HEK293 (cell line): ENCODE data around the gene TP73.

Experiments used
- CTCF ChIA-PET: fragments of 350-600 bp; formaldehyde crosslinking; extraction: SDS; loops from one replicate; lab custom pipeline; 2021; ENCODE audit warnings: antibody characterized with exemption; lab: Yijun Ruan, JAX
- POLR2A ChIA-PET: fragments of 300-600 bp; formaldehyde crosslinking; extraction: SDS; loops from one replicate; lab custom pipeline; 2020; ENCODE audit warnings: antibody characterized with exemption, inconsistent platforms; lab: Yijun Ruan, JAX
- H3K27ac ChIP-seq: fragments of 200-500 bp; sonication (Bioruptor generic); 2 replicates; pipeline ENCODE4 v1.5.1; 2014; ENCODE audit warnings: low read depth, low read length, control low read depth, inconsistent platforms; ENCODE audit errors: extremely low read depth
- H3K36me3 ChIP-seq, 2 experiments: fragments of 200-500 bp in 1 of 2; sonication (Bioruptor generic) in 1 of 2; 1 replicate in 1 of 2; 2 replicates in 1 of 2; pipeline ENCODE4 v1.5.1; 2014 to 2017; ENCODE audit warnings: inconsistent platforms in 2 of 2, low read length in 2 of 2; ENCODE audit not compliant: control insufficient read depth in 2 of 2, insufficient read depth in 1 of 2
- H3K4me1 ChIP-seq: fragments of 200-500 bp; sonication (Bioruptor generic); 2 replicates; pipeline ENCODE4 v1.5.1; 2014; ENCODE audit warnings: mild to moderate bottlenecking, low read length, inconsistent platforms; ENCODE audit not compliant: control insufficient read depth, insufficient read depth
- H3K4me3 ChIP-seq: 2 replicates; pipeline ENCODE4 v1.5.1; 2011; ENCODE audit warnings: low read depth, mild to moderate bottlenecking, control low read depth, low read length, moderate library complexity
- H3K9me3 ChIP-seq: fragments of 200-500 bp; sonication (Bioruptor generic); 2 replicates; pipeline ENCODE4 v1.5.1; 2014; ENCODE audit warnings: low read depth, low read length, inconsistent platforms; ENCODE audit not compliant: control insufficient read depth, insufficient read depth
- IKZF3 ChIP-seq: fragments of 450-650 bp; IDR thresholded peaks from 2 replicates; pipeline ENCODE4 v1.5.0; 2018; ENCODE audit warnings: missing biosample characterization, mild to moderate bottlenecking, missing genetic modification characterization, moderate library complexity
- ZBTB26 ChIP-seq: fragments of 450-650 bp; formaldehyde crosslinking; optimal IDR thresholded peaks from 2 replicates; pipeline ENCODE3; 2016; ENCODE audit warnings: missing biosample characterization, mild to moderate bottlenecking, missing genetic modification characterization
- ZFP69B ChIP-seq: fragments of 450-650 bp; formaldehyde crosslinking; IDR thresholded peaks from 2 replicates; pipeline ENCODE4 v1.5.1; 2016; ENCODE audit warnings: missing biosample characterization, missing genetic modification characterization
- ZNF148 ChIP-seq: fragments of 450-650 bp; formaldehyde crosslinking; IDR thresholded peaks from 2 replicates; pipeline ENCODE4 v1.5.0; 2017; ENCODE audit warnings: missing biosample characterization, missing genetic modification characterization, borderline replicate concordance
- ZNF175 ChIP-seq: fragments of 450-650 bp; formaldehyde crosslinking; IDR thresholded peaks from 2 replicates; pipeline ENCODE4 v1.5.1; 2016; ENCODE audit warnings: missing biosample characterization, missing genetic modification characterization
- ZNF18 ChIP-seq: fragments of 450-650 bp; formaldehyde crosslinking; IDR thresholded peaks from 2 replicates; pipeline ENCODE4 v1.5.1; 2016; ENCODE audit warnings: missing biosample characterization, missing genetic modification characterization
- ZNF211 ChIP-seq: fragments of 450-650 bp; formaldehyde crosslinking; IDR thresholded peaks from 2 replicates; pipeline ENCODE4 v1.5.1; 2016; ENCODE audit warnings: low read depth, missing biosample characterization, missing genetic modification characterization
- ZNF266 ChIP-seq: fragments of 450-650 bp; formaldehyde crosslinking; IDR thresholded peaks from 2 replicates; pipeline ENCODE4 v1.5.1; 2016; ENCODE audit warnings: missing biosample characterization, missing genetic modification characterization, low read depth
- ZNF292 ChIP-seq: fragments of 450-650 bp; formaldehyde crosslinking; IDR thresholded peaks from 2 replicates; pipeline ENCODE4 v1.5.1; 2016; ENCODE audit warnings: low read depth, missing biosample characterization, missing genetic modification characterization, borderline replicate concordance
- ZNF350 ChIP-seq: fragments of 450-650 bp; formaldehyde crosslinking; IDR thresholded peaks from 2 replicates; pipeline ENCODE4 v1.5.0; 2017; ENCODE audit warnings: missing biosample characterization, mild to moderate bottlenecking, missing genetic modification characterization
- ZNF426 ChIP-seq: fragments of 450-650 bp; formaldehyde crosslinking; IDR thresholded peaks from 2 replicates; pipeline ENCODE4 v1.5.1; 2017; ENCODE audit warnings: missing biosample characterization, missing genetic modification characterization, mild to moderate bottlenecking, inconsistent platforms, moderate library complexity
- ZNF501 ChIP-seq: fragments of 450-650 bp; formaldehyde crosslinking; IDR thresholded peaks from 2 replicates; pipeline ENCODE4 v1.5.1; 2016; ENCODE audit warnings: missing biosample characterization, missing genetic modification characterization
- ZNF530 ChIP-seq: fragments of 450-650 bp; formaldehyde crosslinking; IDR thresholded peaks from 2 replicates; pipeline ENCODE4 v1.5.1; 2016; ENCODE audit warnings: low read depth, missing biosample characterization, missing genetic modification characterization
- ZNF549 ChIP-seq: fragments of 450-650 bp; IDR thresholded peaks from 2 replicates; pipeline ENCODE4 v1.5.1; 2018; ENCODE audit warnings: missing biosample characterization, missing genetic modification characterization, mild to moderate bottlenecking, inconsistent platforms, moderate library complexity
- ZNF561 ChIP-seq: fragments of 450-650 bp; IDR thresholded peaks from 2 replicates; pipeline ENCODE4 v1.5.1; 2018; ENCODE audit warnings: missing biosample characterization, missing genetic modification characterization, borderline replicate concordance
- ZNF623 ChIP-seq: fragments of 450-650 bp; formaldehyde crosslinking; IDR thresholded peaks from 2 replicates; pipeline ENCODE4 v1.5.1; 2016; ENCODE audit warnings: missing biosample characterization, missing genetic modification characterization
- ZNF629 ChIP-seq: fragments of 450-650 bp; formaldehyde crosslinking; IDR thresholded peaks from 2 replicates; pipeline ENCODE4 v1.5.1; 2017; ENCODE audit warnings: missing biosample characterization, missing genetic modification characterization
- ZNF707 ChIP-seq: fragments of 450-650 bp; formaldehyde crosslinking; IDR thresholded peaks from 2 replicates; pipeline ENCODE4 v1.5.1; 2016; ENCODE audit warnings: missing biosample characterization, missing genetic modification characterization
- ZNF76 ChIP-seq: fragments of 450-650 bp; formaldehyde crosslinking; IDR thresholded peaks from 2 replicates; pipeline ENCODE4; 2016; ENCODE audit warnings: low read depth, missing biosample characterization, missing genetic modification characterization, borderline replicate concordance
- ZNF830 ChIP-seq: fragments of 450-650 bp; IDR thresholded peaks from 2 replicates; pipeline ENCODE4 v1.5.0; 2018; ENCODE audit warnings: missing biosample characterization, missing genetic modification characterization, low read depth, mild to moderate bottlenecking, moderate library complexity
- ZSCAN16 ChIP-seq: fragments of 450-650 bp; formaldehyde crosslinking; IDR thresholded peaks from 2 replicates; pipeline ENCODE4 v1.5.1; 2016; ENCODE audit warnings: missing biosample characterization, missing genetic modification characterization
- TF ChIP-seq, protein P1 (sequence below): fragments of 450-650 bp; formaldehyde crosslinking; IDR thresholded peaks from 2 replicates; pipeline ENCODE4 v1.5.1; 2016; ENCODE audit warnings: missing biosample characterization, missing genetic modification characterization
- TF ChIP-seq, protein P2 (sequence below): fragments of 450-650 bp; formaldehyde crosslinking; IDR thresholded peaks from 2 replicates; pipeline ENCODE4 v1.5.1; 2016; ENCODE audit warnings: missing biosample characterization, missing genetic modification characterization
- TF ChIP-seq, protein P3 (sequence below): fragments of 450-650 bp; formaldehyde crosslinking; conservative IDR thresholded peaks from 2 replicates; pipeline ENCODE4 v1.5.1; 2016; ENCODE audit warnings: low read depth, missing biosample characterization, missing genetic modification characterization

TP73 gene

DNA sequence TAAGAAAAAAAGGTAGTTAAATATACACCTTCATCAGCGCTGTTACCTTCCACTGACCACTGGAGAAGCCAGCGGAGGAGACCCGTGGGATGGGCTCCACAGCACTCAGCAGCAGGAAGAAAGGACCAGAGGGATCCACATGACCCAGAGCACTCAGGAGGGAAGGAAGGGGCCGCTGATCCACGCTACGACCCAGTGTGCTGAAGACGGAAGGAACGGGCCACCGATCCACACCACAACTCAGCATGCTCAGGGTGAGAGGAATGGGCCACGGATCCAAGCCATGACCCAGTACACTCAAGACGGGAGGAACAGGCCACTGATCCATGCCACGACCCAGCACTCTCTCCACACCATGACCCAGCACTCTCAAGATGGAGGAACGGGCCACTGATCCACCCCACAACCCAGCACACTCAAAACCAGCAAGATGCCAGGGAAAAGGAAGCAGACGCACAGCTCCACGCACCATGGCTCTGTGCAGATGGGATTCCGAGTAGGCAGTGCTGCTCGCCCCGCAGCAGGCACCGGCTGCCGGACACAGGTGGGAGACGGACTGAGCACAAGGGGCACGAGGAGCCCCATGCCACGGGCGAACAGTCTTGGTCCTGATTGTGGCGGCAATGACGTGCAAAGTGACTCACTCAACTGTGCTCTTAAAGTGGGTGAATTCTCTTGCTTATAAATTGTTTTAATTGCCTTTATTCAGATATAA lies 11.1 kb upstream of the TP73 start:
- CTCF ChIA-PET: interaction anchor here (0.6 to 1.5 kb wide), 2 partner anchors 134 to 150 kb away, joined by 3 read pairs; no protein-coding TSS in a partner anchor
- H3K4me1 ChIP-seq: no peaks in the 10 kb centered on the region
- no peak overlapping the region for H3K4me3 ChIP-seq
- POLR2A ChIA-PET: no interaction called here
- H3K36me3 ChIP-seq: peaks cover 4 to 93% of the 10 kb centered on the region in 2 experiments; a peak in 2 of 3 replicates
- H3K9me3 ChIP-seq: no peaks in the 10 kb centered on the region
- H3K27ac ChIP-seq: no peak overlapping the region
- TF ChIP-seq ZNF629 (tag by site-specific recombination): no peak
- no peak for TF ChIP-seq ZSCAN16
- no peak for TF ChIP-seq ZNF561 (tag by site-specific recombination)
- TF ChIP-seq, protein P1, sequence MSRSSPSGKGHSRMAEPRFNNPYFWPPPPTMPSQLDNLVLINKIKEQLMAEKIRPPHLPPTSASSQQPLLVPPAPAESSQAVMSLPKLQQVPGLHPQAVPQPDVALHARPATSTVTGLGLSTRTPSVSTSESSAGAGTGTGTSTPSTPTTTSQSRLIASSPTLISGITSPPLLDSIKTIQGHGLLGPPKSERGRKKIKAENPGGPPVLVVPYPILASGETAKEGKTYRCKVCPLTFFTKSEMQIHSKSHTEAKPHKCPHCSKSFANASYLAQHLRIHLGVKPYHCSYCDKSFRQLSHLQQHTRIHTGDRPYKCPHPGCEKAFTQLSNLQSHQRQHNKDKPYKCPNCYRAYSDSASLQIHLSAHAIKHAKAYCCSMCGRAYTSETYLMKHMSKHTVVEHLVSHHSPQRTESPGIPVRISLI (tag by site-specific recombination): no peak
- TF ChIP-seq ZNF501: no peak
- no peak for TF ChIP-seq ZNF350 (tag by site-specific recombination)
- no peak for TF ChIP-seq ZNF830
- no peak for TF ChIP-seq ZNF76
- no peak for TF ChIP-seq ZNF148 (tag by site-specific recombination)
- TF ChIP-seq ZNF211 (tag by site-specific recombination): no peak
- TF ChIP-seq ZNF292 (tag by site-specific recombination): no peak
- TF ChIP-seq ZNF175 (tag by site-specific recombination): no peak
- TF ChIP-seq ZNF426 (tag by site-specific recombination): no peak
- no peak for TF ChIP-seq ZNF623
- TF ChIP-seq, protein P2, sequence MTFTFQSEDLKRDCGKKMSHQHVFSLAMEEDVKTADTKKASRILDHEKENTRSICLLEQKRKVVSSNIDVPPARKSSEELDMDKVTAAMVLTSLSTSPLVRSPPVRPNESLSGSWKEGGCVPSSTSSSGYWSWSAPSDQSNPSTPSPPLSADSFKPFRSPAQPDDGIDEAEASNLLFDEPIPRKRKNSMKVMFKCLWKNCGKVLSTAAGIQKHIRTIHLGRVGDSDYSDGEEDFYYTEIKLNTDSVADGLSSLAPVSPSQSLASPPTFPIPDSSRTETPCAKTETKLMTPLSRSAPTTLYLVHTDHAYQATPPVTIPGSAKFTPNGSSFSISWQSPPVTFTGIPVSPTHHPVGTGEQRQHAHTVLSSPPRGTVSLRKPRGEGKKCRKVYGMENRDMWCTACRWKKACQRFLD (tag by site-specific recombination): no peak

GRCh38 chr1:3641816-3642215 lies 10.5 kb upstream of the TP73 start:
- H3K9me3 ChIP-seq: no peaks in the 10 kb centered on the region
- no peak overlapping the region for H3K4me3 ChIP-seq
- H3K27ac ChIP-seq: no peak overlapping the region
- ChIA-PET POLR2A (interaction anchor here (0.9 kb wide), 1 partner anchor 12 kb away, joined by 4 read pairs; no protein-coding TSS in a partner anchor), CTCF (interaction anchor here (0.6 to 1.5 kb wide), 2 partner anchors 135 to 151 kb away, joined by 3 read pairs; no protein-coding TSS in a partner anchor)
- H3K4me1 ChIP-seq: no peaks in the 10 kb centered on the region
- peaks cover 4 to 93% of the 10 kb centered on the region in 2 experiments; a peak in 2 of 3 replicates for H3K36me3 ChIP-seq
- TF ChIP-seq, protein P3, sequence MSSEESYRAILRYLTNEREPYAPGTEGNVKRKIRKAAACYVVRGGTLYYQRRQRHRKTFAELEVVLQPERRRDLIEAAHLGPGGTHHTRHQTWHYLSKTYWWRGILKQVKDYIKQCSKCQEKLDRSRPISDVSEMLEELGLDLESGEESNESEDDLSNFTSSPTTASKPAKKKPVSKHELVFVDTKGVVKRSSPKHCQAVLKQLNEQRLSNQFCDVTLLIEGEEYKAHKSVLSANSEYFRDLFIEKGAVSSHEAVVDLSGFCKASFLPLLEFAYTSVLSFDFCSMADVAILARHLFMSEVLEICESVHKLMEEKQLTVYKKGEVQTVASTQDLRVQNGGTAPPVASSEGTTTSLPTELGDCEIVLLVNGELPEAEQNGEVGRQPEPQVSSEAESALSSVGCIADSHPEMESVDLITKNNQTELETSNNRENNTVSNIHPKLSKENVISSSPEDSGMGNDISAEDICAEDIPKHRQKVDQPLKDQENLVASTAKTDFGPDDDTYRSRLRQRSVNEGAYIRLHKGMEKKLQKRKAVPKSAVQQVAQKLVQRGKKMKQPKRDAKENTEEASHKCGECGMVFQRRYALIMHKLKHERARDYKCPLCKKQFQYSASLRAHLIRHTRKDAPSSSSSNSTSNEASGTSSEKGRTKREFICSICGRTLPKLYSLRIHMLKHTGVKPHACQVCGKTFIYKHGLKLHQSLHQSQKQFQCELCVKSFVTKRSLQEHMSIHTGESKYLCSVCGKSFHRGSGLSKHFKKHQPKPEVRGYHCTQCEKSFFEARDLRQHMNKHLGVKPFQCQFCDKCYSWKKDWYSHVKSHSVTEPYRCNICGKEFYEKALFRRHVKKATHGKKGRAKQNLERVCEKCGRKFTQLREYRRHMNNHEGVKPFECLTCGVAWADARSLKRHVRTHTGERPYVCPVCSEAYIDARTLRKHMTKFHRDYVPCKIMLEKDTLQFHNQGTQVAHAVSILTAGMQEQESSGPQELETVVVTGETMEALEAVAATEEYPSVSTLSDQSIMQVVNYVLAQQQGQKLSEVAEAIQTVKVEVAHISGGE (tag by site-specific recombination): no peak
- TF ChIP-seq ZNF707 (tag by site-specific recombination): no peak
- TF ChIP-seq ZNF549: no peak
- no peak for TF ChIP-seq ZNF530 (tag by site-specific recombination)
- TF ChIP-seq ZFP69B (tag by site-specific recombination): no peak
- no peak for TF ChIP-seq ZNF266 (tag by site-specific recombination)
- no peak for TF ChIP-seq IKZF3
- TF ChIP-seq ZBTB26 (tag by site-specific recombination): no peak
- no peak for TF ChIP-seq ZNF18 (tag by site-specific recombination)
